G401 (cell line): ENCODE measurements around the gene MYH1. TPM values are rescaled to one million over a fixed set of nuclear protein-coding genes. Genes with fewer than 3 reads are reported as not detected.

Source experiments
- DNase-seq: peaks from one replicate; pipeline ENCODE4 v3.0.0-alpha.2; 2015; ENCODE audit warnings: low spot score
- in situ Hi-C: cut with HindIII; loops from 2 replicates; pipeline ENCODE4 v1.10.0; 2016; ENCODE audit warnings: low sequenced_read_pairs, mixed read lengths
- total RNA-seq: library from RNA; depleted of rRNA; stranded (reverse); fragments of >200 nt; shearing (Covaris generic); gene quantifications from 2 replicates; pipeline ENCODE4 v1.2.3, GENCODE V29; 2014; rRNA removed

MYH1 gene
- total RNA-seq, 1 experiment from 2014 or later, result not detected

- DNase-seq, result no peak
- in situ Hi-C loops, result no loop called here
These were observed 18.4 kb downstream of the MYH1 start for GRCh38 chr17:10499950-10500349.

GRCh38 chr17:10492004-10492403, 26.3 kb downstream of the MYH1 start:
- in situ Hi-C loops, result no loop called here

GRCh38 chr17:10482252-10482651, 36.1 kb downstream of the MYH1 start:
- in situ Hi-C loops, result no loop called here
- DNase-seq, result no peak

More at GRCh38 chr17:10492004-10492403, 26.3 kb downstream of the MYH1 start:
- no peak for DNase-seq

GRCh38 chr17:10477701-10478100, 40.6 kb downstream of the MYH1 start:
- no peak for DNase-seq
- in situ Hi-C loops, result no loop called here

- in situ Hi-C loops, result no loop called here
- DNase-seq, result no peak
These were observed 43.8 kb downstream of the MYH1 start for GRCh38 chr17:10474536-10474935.

- DNase-seq, result no peak
- in situ Hi-C loops, result no loop called here
These were observed 46.5 kb downstream of the MYH1 start for GRCh38 chr17:10471858-10472257.

- in situ Hi-C loops, result no loop called here
- no peak for DNase-seq
These were observed 48.9 kb downstream of the MYH1 start, which contains the start of gene MYH4 for GRCh38 chr17:10469459-10469858. MYH4 (minus strand) TSS chr17:10469559; CDS start chr17:10466745, 2,814 bp downstream.

GRCh38 chr17:10463402-10463801, 54.9 kb downstream of the MYH1 start:
- no peak for DNase-seq
- in situ Hi-C loops, result no loop called here

- no peak for DNase-seq
- in situ Hi-C loops, result no loop called here
These were observed 58.3 kb downstream of the MYH1 start for GRCh38 chr17:10460062-10460461.

- DNase-seq, result no peak
- in situ Hi-C loops, result no loop called here
These were observed 59.6 kb downstream of the MYH1 start for GRCh38 chr17:10458701-10459100.

GRCh38 chr17:10457952-10458351, 60.4 kb downstream of the MYH1 start:
- DNase-seq, result no peak
- in situ Hi-C loops, result no loop called here

- in situ Hi-C loops, result no loop called here
- no peak for DNase-seq
These were observed 71.1 kb downstream of the MYH1 start for GRCh38 chr17:10447026-10447931.

Other genes starting within 250 kb of the MYH1 start
- gene MYH13, start 145.5 kb downstream of the MYH1 start, total RNA-seq, result not detected in 2 replicates
- gene MYH8, start 96.6 kb downstream of the MYH1 start, total RNA-seq, result not detected in 2 replicates
- gene MYH4, start 49.0 kb downstream of the MYH1 start, total RNA-seq, result not detected in 2 replicates
- not detected in 2 replicates for gene MYH2, start 31.1 kb upstream of the MYH1 start, total RNA-seq
- gene MYH3, start 138.8 kb upstream of the MYH1 start, total RNA-seq, result 0.34 TPM in 1 of 2 replicates, not detected in the other
- gene SCO1, start 179.0 kb upstream of the MYH1 start, total RNA-seq, result 48.2 and 58.9 TPM in 2 replicates
- 12.6 and 15.3 TPM in 2 replicates for gene ADPRM, start 179.1 kb upstream of the MYH1 start, total RNA-seq
- 2.2 and 9.3 TPM in 2 replicates for gene TMEM220, start 211.5 kb upstream of the MYH1 start, total RNA-seq